COR-L47 (cell line): ENCODE results near the gene GGN.
A peak's percentile ranks its signal among the peaks of the same experiment; 100 is the strongest.
"Not testable (repeated sequence)": the region's sequence is repeated elsewhere in the genome, so short reads cannot be mapped to it uniquely, and the experiment has no call there.

ENCODE experiments used
- DNase-seq: peaks from one replicate; lab custom pipeline; 2025; lab: John Stamatoyannopoulos, UW

The GGN gene

GRCh38 chr19:38387550-38388348, at the start of gene GGN:
Gene GGN (minus strand): TSS chr19:38388034. CDS start chr19:38387261, 773 bp downstream.
- DNase-seq, result peak; percentile 44

GRCh38 chr19:38437295-38437694, 49.5 kb upstream of the GGN start:
- DNase-seq, result no peak

GRCh38 chr19:38434549-38435051, 46.8 kb upstream of the GGN start:
- DNase-seq, result no peak

GRCh38 chr19:38433268-38433733, 45.5 kb upstream of the GGN start, which contains the start of gene RYR1:
Gene RYR1 (plus strand): TSS chr19:38433691. CDS start chr19:38433830, 139 bp downstream.
- DNase-seq, result no peak

- no peak for DNase-seq
Measured at GRCh38 chr19:38430931-38431330, 43.1 kb upstream of the GGN start.

- DNase-seq, result no peak
Measured at GRCh38 chr19:38429811-38430156, 42.0 kb upstream of the GGN start.

GRCh38 chr19:38429055-38429810, 41.4 kb upstream of the GGN start:
- DNase-seq, result no peak

- not testable (repeated sequence) for DNase-seq
Measured at GRCh38 chr19:38427035-38427677, 39.3 kb upstream of the GGN start.

GRCh38 chr19:38425810-38426466, 38.1 kb upstream of the GGN start, which contains the start of gene RASGRP4:
Gene RASGRP4 (minus strand): TSS chr19:38426219. CDS start chr19:38426091, 128 bp downstream.
- no peak for DNase-seq

- no peak for DNase-seq
Measured at GRCh38 chr19:38425222-38425809, 37.5 kb upstream of the GGN start.

- no peak for DNase-seq
Measured at GRCh38 chr19:38424272-38424671, 36.4 kb upstream of the GGN start.

- no peak for DNase-seq
Measured at GRCh38 chr19:38422438-38422837, 34.6 kb upstream of the GGN start.

GRCh38 chr19:38421856-38422255, 34.0 kb upstream of the GGN start:
- no peak for DNase-seq

- no peak for DNase-seq
Measured at GRCh38 chr19:38420935-38421334, 33.1 kb upstream of the GGN start.

- no peak for DNase-seq
Measured at GRCh38 chr19:38417544-38418506, 30.0 kb upstream of the GGN start.

- no peak for DNase-seq
Measured at GRCh38 chr19:38417146-38417543, 29.3 kb upstream of the GGN start.

GRCh38 chr19:38413416-38413815, 25.6 kb upstream of the GGN start:
- DNase-seq, result no peak

- no peak for DNase-seq
Measured at GRCh38 chr19:38412961-38413360, 25.1 kb upstream of the GGN start.

GRCh38 chr19:38412491-38412890, 24.7 kb upstream of the GGN start:
- DNase-seq, result no peak

- DNase-seq, result not testable (repeated sequence)
Measured at GRCh38 chr19:38411898-38412297, 24.1 kb upstream of the GGN start.
